H1 (cell line): ENCODE measurements around the gene PFN3. TPM values are rescaled to one million over a fixed set of nuclear protein-coding genes. Genes with fewer than 3 reads are reported as not detected.

Experiments used
- CTCF ChIA-PET: fragments of 300-600 bp; sonication (Branson Sonifier 250); formaldehyde crosslinking; loops from one replicate; lab custom pipeline; 2021; ENCODE audit not compliant: partially characterized antibody; lab: Charles Lee
- POLR2A ChIA-PET: fragments of 300-600 bp; sonication (Branson Sonifier 250); formaldehyde crosslinking; loops from one replicate; lab custom pipeline; 2021; ENCODE audit warnings: inconsistent platforms; ENCODE audit not compliant: partially characterized antibody; lab: Charles Lee
- DNase-seq, 2 experiments: peaks; one replicate each; pipeline versions ENCODE4 v3.0.0 to v3.0.0-alpha.2; 2010 to 2022; ENCODE audit warnings: low spot score in 2 of 2, low read depth in 1 of 2, mixed read lengths in 1 of 2
- FAIRE-seq: peaks from 2 replicates; lab custom pipeline; 2011; peaks lifted over from hg19 to GRCh38; lab: Jason Lieb, UNC
- H2AFZ ChIP-seq: 2 replicates; pipeline ENCODE4 v1.8.1; 2012; ENCODE audit warnings: low read length, inconsistent platforms
- H2AK5ac ChIP-seq: 2 replicates; pipeline ENCODE4 v1.6.1; 2013; ENCODE audit warnings: low read depth, low read length
- H2BK120ac ChIP-seq: replicated peaks from 2 replicates; pipeline ENCODE3; 2013; ENCODE audit warnings: low read depth, low read length, inconsistent platforms
- H2BK12ac ChIP-seq: 2 replicates; pipeline ENCODE4 v1.6.1; 2013; ENCODE audit warnings: low read depth, low read length
- H2BK15ac ChIP-seq: 2 replicates; pipeline ENCODE4 v1.6.1; 2013; ENCODE audit warnings: low read length
- H2BK20ac ChIP-seq: 2 replicates; pipeline ENCODE4 v1.6.1; 2013; ENCODE audit warnings: low read length
- H2BK5ac ChIP-seq: 2 replicates; pipeline ENCODE4 v1.6.1; 2013; ENCODE audit warnings: low read depth, low read length
- H3K14ac ChIP-seq: 2 replicates; pipeline ENCODE4 v1.6.1; 2013; ENCODE audit warnings: inconsistent platforms; ENCODE audit not compliant: insufficient read length
- H3K18ac ChIP-seq: 2 replicates; pipeline ENCODE4 v1.6.1; 2013; ENCODE audit warnings: low read length; ENCODE audit errors: extremely low read depth
- H3K23ac ChIP-seq: 2 replicates; pipeline ENCODE4 v1.6.1; 2013; ENCODE audit warnings: inconsistent platforms; ENCODE audit not compliant: insufficient read length
- H3K23me2 ChIP-seq: 2 replicates; pipeline ENCODE4 v1.6.1; 2013; ENCODE audit warnings: low read depth, low read length
- H3K27ac ChIP-seq: 2 replicates; pipeline ENCODE4 v1.6.1; 2011; ENCODE audit warnings: low read depth, low read length, inconsistent platforms
- H3K27me3 ChIP-seq, 4 experiments: replicated peaks in 1 of 4; 1 replicate in 1 of 4; 2 replicates in 3 of 4; pipeline versions ENCODE4 v1.6.1 to v1.8.1; 2011 to 2013; ENCODE audit warnings: low read length in 3 of 4, mild to moderate bottlenecking in 3 of 4, inconsistent platforms in 2 of 4, mixed read lengths in 2 of 4, moderate library complexity in 1 of 4; ENCODE audit not compliant: control insufficient read depth in 3 of 4, insufficient read depth in 3 of 4; ENCODE audit errors: extremely low read depth in 1 of 4
- H3K36me3 ChIP-seq, 4 experiments: 2 replicates each; pipeline versions ENCODE4 v1.6.1 to v1.8.1; 2011 to 2013; ENCODE audit warnings: mild to moderate bottlenecking in 4 of 4, low read length in 3 of 4, moderate library complexity in 2 of 4, control low read depth in 1 of 4, inconsistent platforms in 1 of 4; ENCODE audit not compliant: insufficient read depth in 4 of 4, control insufficient read depth in 2 of 4
- H3K4ac ChIP-seq: replicated peaks from 2 replicates; pipeline ENCODE3; 2013; ENCODE audit warnings: low read length, low read depth, mixed read lengths, inconsistent platforms; ENCODE audit not compliant: insufficient read length
- H3K4me1 ChIP-seq, 4 experiments: replicated peaks in 1 of 4; 1 replicate in 1 of 4; 2 replicates in 3 of 4; pipeline versions ENCODE4 v1.6.1 to v1.8.1; 2011 to 2013; ENCODE audit warnings: low read length in 3 of 4, inconsistent platforms in 2 of 4, mixed read lengths in 1 of 4; ENCODE audit not compliant: insufficient read depth in 4 of 4, control insufficient read depth in 3 of 4
- H3K4me2 ChIP-seq, 2 experiments: 2 replicates each; pipeline versions ENCODE4 v1.6.1 to v1.8.1; 2011 to 2013; ENCODE audit warnings: low read depth in 2 of 2, low read length in 2 of 2, control low read depth in 1 of 2, inconsistent platforms in 1 of 2, mild to moderate bottlenecking in 1 of 2; ENCODE audit not compliant: insufficient read depth in 1 of 2
- H3K4me3 ChIP-seq, 4 experiments: fragments of 200-600, 300-600 bp in 1 of 4; sonication (generic), shearing (Covaris generic), sonication (Bioruptor Twin) in 1 of 4; 2 replicates each; pipeline versions ENCODE4 v1.5.1 to v1.8.1; 2011 to 2016; ENCODE audit warnings: low read length in 4 of 4, low read depth in 3 of 4, control low read depth in 2 of 4, inconsistent platforms in 2 of 4, mild to moderate bottlenecking in 2 of 4, mixed read lengths in 1 of 4, moderate library complexity in 1 of 4; ENCODE audit not compliant: insufficient read depth in 2 of 4; ENCODE audit errors: extremely low read depth in 1 of 4
- H3K56ac ChIP-seq: replicated peaks from 2 replicates; pipeline ENCODE3; 2013; ENCODE audit warnings: low read depth, mild to moderate bottlenecking, mixed read lengths, low read length, inconsistent platforms; ENCODE audit not compliant: insufficient read length
- H3K79me1 ChIP-seq: 2 replicates; pipeline ENCODE4 v1.6.1; 2013; ENCODE audit warnings: low read depth, low read length, control low read depth
- H3K79me2 ChIP-seq, 2 experiments: 2 replicates each; pipeline versions ENCODE4 v1.6.1 to v1.8.1; 2012 to 2013; ENCODE audit warnings: low read length in 2 of 2, mild to moderate bottlenecking in 2 of 2, inconsistent platforms in 1 of 2; ENCODE audit not compliant: insufficient read depth in 2 of 2, control insufficient read depth in 1 of 2
- H3K9ac ChIP-seq, 4 experiments: replicated peaks in 1 of 4; 1 replicate in 1 of 4; 2 replicates in 3 of 4; pipeline versions ENCODE4 v1.6.1 to v1.8.1; 2011 to 2013; ENCODE audit warnings: low read depth in 3 of 4, low read length in 3 of 4, control low read depth in 2 of 4, mild to moderate bottlenecking in 2 of 4, moderate library complexity in 2 of 4, inconsistent platforms in 1 of 4; ENCODE audit errors: extremely low read depth in 1 of 4
- H3K9me3 ChIP-seq, 2 experiments: 2 replicates each; pipeline versions ENCODE4 v1.6.1 to v1.8.1; 2012 to 2013; ENCODE audit warnings: mild to moderate bottlenecking in 2 of 2, moderate library complexity in 2 of 2, control low read depth in 1 of 2, inconsistent platforms in 1 of 2, low read depth in 1 of 2, low read length in 1 of 2, mixed read lengths in 1 of 2; ENCODE audit not compliant: insufficient read depth in 2 of 2
- H4K20me1 ChIP-seq, 2 experiments: replicated peaks in 1 of 2; 2 replicates each; pipeline versions ENCODE3 to v1.8.1; 2011 to 2013; ENCODE audit warnings: inconsistent platforms in 2 of 2, low read length in 2 of 2, mild to moderate bottlenecking in 1 of 2; ENCODE audit not compliant: insufficient read depth in 2 of 2, control insufficient read depth in 1 of 2
- H4K5ac ChIP-seq: 2 replicates; pipeline ENCODE4 v1.6.1; 2013; ENCODE audit warnings: low read length, low read depth, mixed read lengths, inconsistent platforms; ENCODE audit not compliant: insufficient read length
- H4K8ac ChIP-seq: 2 replicates; pipeline ENCODE4 v1.8.0; 2013; ENCODE audit warnings: mild to moderate bottlenecking, moderate library complexity, low read length, inconsistent platforms; ENCODE audit not compliant: insufficient read depth; ENCODE audit errors: extremely low read depth
- H4K91ac ChIP-seq: replicated peaks from 2 replicates; pipeline ENCODE3; 2013; ENCODE audit warnings: low read length, mixed read lengths, inconsistent platforms; ENCODE audit not compliant: insufficient read length
- CHD2 ChIP-seq: IDR thresholded peaks from 2 replicates; pipeline ENCODE4 v1.6.1; 2012; ENCODE audit warnings: low read length, improper control_type of control experiment
- HDAC2 ChIP-seq, 2 experiments: fragments of 300-600 bp in 1 of 2; sonication (generic) in 1 of 2; IDR thresholded peaks; 2 replicates each; pipeline ENCODE4 v1.6.1; 2011 to 2012; ENCODE audit warnings: low read depth in 2 of 2, low read length in 2 of 2, mild to moderate bottlenecking in 2 of 2, moderate library complexity in 2 of 2, borderline replicate concordance in 1 of 2, inconsistent platforms in 1 of 2
- KDM4A ChIP-seq: IDR thresholded peaks from one replicate; pipeline ENCODE4 v1.7.1; 2012; ENCODE audit warnings: low read depth, mild to moderate bottlenecking, moderate library complexity, low read length, inconsistent platforms; ENCODE audit not compliant: severe bottlenecking
- NANOG ChIP-seq: IDR thresholded peaks from 2 replicates; pipeline ENCODE4 v1.6.1; 2011; ENCODE audit warnings: low read length, low read depth, mild to moderate bottlenecking, inconsistent platforms; ENCODE audit not compliant: insufficient read depth, poor library complexity, severe bottlenecking
- POLR2A ChIP-seq, 2 experiments: IDR thresholded peaks; 1 replicate in 1 of 2; 2 replicates in 1 of 2; pipeline ENCODE4 v1.6.1; 2011; ENCODE audit warnings: low read depth in 2 of 2, low read length in 2 of 2, mild to moderate bottlenecking in 2 of 2; ENCODE audit errors: control extremely low read depth in 1 of 2
- RXRA ChIP-seq: IDR thresholded peaks from 2 replicates; pipeline ENCODE4 v1.6.1; 2011; ENCODE audit warnings: low read depth, mild to moderate bottlenecking, low read length, moderate library complexity; ENCODE audit not compliant: insufficient read depth
- SIRT6 ChIP-seq: IDR thresholded peaks from one replicate; pipeline ENCODE4 v1.7.1; 2012; ENCODE audit warnings: low read length, inconsistent platforms
- TAF1 ChIP-seq: IDR thresholded peaks from 2 replicates; pipeline ENCODE4 v1.6.1; 2011; ENCODE audit warnings: mild to moderate bottlenecking, low read depth, low read length
- TAF7 ChIP-seq: optimal IDR thresholded peaks from 2 replicates; pipeline ENCODE3; 2011; ENCODE audit warnings: low read depth, mild to moderate bottlenecking, inconsistent platforms, low read length, moderate library complexity, borderline replicate concordance
- WGBS, 2 experiments: shearing (Covaris generic) in 1 of 2; methylation state at CpG; one replicate each; pipeline versions ENCODE4 v1.1.6 to v1.1.7; 2013 to 2015; ENCODE audit warnings: low lambda C conversion rate in 2 of 2, mixed read lengths in 2 of 2, inconsistent platforms in 1 of 2, low coverage in 1 of 2, missing lambda C conversion rate in 1 of 2; ENCODE audit not compliant: insufficient replicate concordance in 2 of 2, insufficient coverage in 1 of 2, insufficient read length in 1 of 2; ENCODE audit errors: extremely low coverage in 1 of 2, missing lambda C conversion rate in 1 of 2; 5-methylcytosine and 5-hydroxymethylcytosine counted together
- polyA plus RNA-seq, 7 experiments: library from polyadenylated mRNA; depleted of rRNA in 3 of 7; stranded (reverse) in 5 of 7; unstranded in 2 of 7; fragments of >200 nt in 5 of 7; fragments of 200-250 nt in 2 of 7; gene quantifications; 1 replicate in 5 of 7; 2 replicates in 1 of 7; 4 replicates in 1 of 7; pipeline versions ENCODE4 v1.2.1 to v1.2.3, GENCODE V29; 2011 to 2013; ENCODE audit warnings: missing spikeins in 2 of 7, mixed read lengths in 2 of 7
- total RNA-seq: library from RNA; stranded (reverse); fragmentation: NEBNext Ultra II Directional; extraction: Animal tissue kit (Norgen Biotek cat#: 25700); gene quantifications from 2 replicates; pipeline ENCODE4 v1.2.1, GENCODE V29; 2021

PFN3 gene
- total and polyA plus RNA-seq, 2 of the 8 experiments (the other 6 are each of a cell fraction or from before 2014, with no cell fraction given) = not detected

- Histone ChIP-seq H3K23me2 (no peaks in the 10 kb centered on the region), H3K27me3 (peaks cover 0 to 2% (median under 1%) of the 10 kb centered on the region in 4 experiments; a peak in 2 of 7 replicates), H3K9ac (no peak overlapping the region), H2BK120ac (peak overlapping the region; percentile 72), H4K5ac (no peak overlapping the region), H2AK5ac (no peak overlapping the region; the same call in 1 of the 2 replicates), H3K79me2 (no peaks in the 10 kb centered on the region), H3K4me2 (no peak overlapping the region), H3K4ac (peak overlapping the region; percentile 77), H3K9me3 (no peaks in the 10 kb centered on the region), H3K56ac (no peak overlapping the region), H2BK15ac (peak overlapping the region; percentile 83), H3K23ac (no peak overlapping the region), H2AFZ (no peak overlapping the region), H4K91ac (peak overlapping the region; percentile 89), H2BK20ac (0 out of 2 replicates have a peak overlapping the region, but pooled peaks have one; percentile 23), H3K4me1 (peaks cover 0 to 13% (median 2%) of the 10 kb centered on the region in 4 experiments; a peak in 4 of 7 replicates), H2BK12ac (peak overlapping the region; percentile 77; the same call in 1 of the 2 replicates), H3K18ac (no peak overlapping the region), H4K20me1 (no peaks in the 10 kb centered on the region), H3K14ac (no peak overlapping the region), H3K4me3 (no peak overlapping the region), H3K27ac (no peak overlapping the region), H3K36me3 (no peaks in the 10 kb centered on the region), H2BK5ac (no peak overlapping the region), H3K79me1 (no peaks in the 10 kb centered on the region), H4K8ac (no peak overlapping the region)
- ChIA-PET CTCF (interaction anchor here (0.6 to 18.7 kb wide), 5 partner anchors 8 to 113 kb away, joined by 3 to 430 read pairs (median 363); partner anchors contain the start of genes PRR7 and SLC34A1), POLR2A (interaction anchor here (0.8 to 3.1 kb wide), 5 partner anchors 8 to 75 kb away, joined by 3 to 14 read pairs (median 5); partner anchors contain the start of gene GRK6)
- 92% methylated on average over 5 of the region's 6 CpGs; no CpG with 5 or more reads in 1 of the 2 experiments for WGBS, 2 experiments
- DNase-seq (no peak), FAIRE-seq (no peak)
- no peak for TF ChIP-seq POLR2A (IDR thresholded peaks at IDR 0.05; ENCODE audit: control extremely low read depth in 1 of 2, low read depth in 2 of 2, low read length in 2 of 2)
- no peak for TF ChIP-seq KDM4A
- no peak for TF ChIP-seq NANOG
- TF ChIP-seq SIRT6 = no peak
- no peak for TF ChIP-seq RXRA
- TF ChIP-seq CHD2 = no peak
- no peak for TF ChIP-seq TAF1
- TF ChIP-seq HDAC2 (IDR thresholded peaks at IDR 0.05; ENCODE audit: borderline replicate concordance in 1 of 2, low read depth in 2 of 2, low read length in 2 of 2) = no peak
- TF ChIP-seq TAF7 = no peak
These were observed 19.7 kb downstream of the PFN3 start for GRCh38 chr5:177380805-177381126.
